ENCODE data around the gene ENC1. TPM values are rescaled to one million over a fixed set of nuclear protein-coding genes. Genes with fewer than 3 reads are reported as not detected.

The ENC1 gene
- total and polyA plus RNA-seq, 10 of the 15 experiments (the other 5 are each of a cell fraction or from before 2014, with no cell fraction given): 8.2 to 55.5 (median 32.1) TPM

DNA sequence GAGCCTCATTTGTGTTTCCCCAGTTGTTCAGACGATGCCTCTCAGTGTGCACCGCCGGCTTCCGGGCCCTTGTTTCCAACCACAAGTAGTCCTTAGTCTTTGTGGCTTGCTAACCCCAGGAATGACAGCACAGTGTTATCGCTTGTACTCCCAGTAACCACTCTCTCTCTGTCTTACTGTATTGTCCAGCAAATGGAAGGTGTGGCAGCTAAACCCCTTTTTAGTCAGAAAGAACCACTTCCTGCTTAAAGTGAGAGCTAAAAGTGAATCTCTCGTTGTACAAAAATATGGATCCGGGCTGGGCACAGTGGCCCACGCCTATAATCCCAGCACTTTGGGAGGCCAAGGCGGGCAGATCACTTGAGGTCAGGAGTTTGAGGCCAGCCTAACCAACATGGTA is 61.3 kb downstream of the ENC1 start (continued):
- TF ChIP-seq, protein P1, sequence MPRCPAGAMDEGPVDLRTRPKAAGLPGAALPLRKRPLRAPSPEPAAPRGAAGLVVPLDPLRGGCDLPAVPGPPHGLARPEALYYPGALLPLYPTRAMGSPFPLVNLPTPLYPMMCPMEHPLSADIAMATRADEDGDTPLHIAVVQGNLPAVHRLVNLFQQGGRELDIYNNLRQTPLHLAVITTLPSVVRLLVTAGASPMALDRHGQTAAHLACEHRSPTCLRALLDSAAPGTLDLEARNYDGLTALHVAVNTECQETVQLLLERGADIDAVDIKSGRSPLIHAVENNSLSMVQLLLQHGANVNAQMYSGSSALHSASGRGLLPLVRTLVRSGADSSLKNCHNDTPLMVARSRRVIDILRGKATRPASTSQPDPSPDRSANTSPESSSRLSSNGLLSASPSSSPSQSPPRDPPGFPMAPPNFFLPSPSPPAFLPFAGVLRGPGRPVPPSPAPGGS (IDR thresholded peaks at IDR 0.05; ENCODE audit: borderline replicate concordance, insufficient read depth, low read depth, low read length, poor library complexity, severe bottlenecking): peak; percentile 78
- TF ChIP-seq GABPA (IDR thresholded peaks at IDR 0.05; ENCODE audit: low read depth) (peak; percentile 72), SMAD1 (IDR thresholded peaks at IDR 0.05; ENCODE audit: low read depth, partially characterized antibody) (no peak), PML (IDR thresholded peaks at IDR 0.05; ENCODE audit: low read length) (0 out of 2 replicates have a peak, but pooled peaks have one; percentile 32), ASH2L (IDR thresholded peaks at IDR 0.05; ENCODE audit: borderline replicate concordance, low read depth) (no peak), FOXM1 (IDR thresholded peaks at IDR 0.05; ENCODE audit: low read depth, low read length) (peak; percentile 77; the same call in 1 of the 2 replicates), SPI1 (IDR thresholded peaks at IDR 0.05; ENCODE audit: borderline replicate concordance, insufficient read depth, low read depth, low read length) (peak; percentile 66; the same call in 1 of the 2 replicates), MEF2A (IDR thresholded peaks at IDR 0.05; ENCODE audit: insufficient read depth, low read depth, low read length) (peak; percentile 82), KAT2A (conservative IDR thresholded peaks at IDR 0.05; ENCODE audit: control insufficient read depth, low read depth, low read length) (no peak), ESRRA (IDR thresholded peaks at IDR 0.05; ENCODE audit: low read length) (no peak), CREB1 (IDR thresholded peaks at IDR 0.05; ENCODE audit: low read depth) (peak; percentile 55; the same call in 1 of the 2 replicates), MTA2 (IDR thresholded peaks at IDR 0.05; ENCODE audit: low read depth) (peak; percentile 85)
- TF ChIP-seq, protein P2, sequence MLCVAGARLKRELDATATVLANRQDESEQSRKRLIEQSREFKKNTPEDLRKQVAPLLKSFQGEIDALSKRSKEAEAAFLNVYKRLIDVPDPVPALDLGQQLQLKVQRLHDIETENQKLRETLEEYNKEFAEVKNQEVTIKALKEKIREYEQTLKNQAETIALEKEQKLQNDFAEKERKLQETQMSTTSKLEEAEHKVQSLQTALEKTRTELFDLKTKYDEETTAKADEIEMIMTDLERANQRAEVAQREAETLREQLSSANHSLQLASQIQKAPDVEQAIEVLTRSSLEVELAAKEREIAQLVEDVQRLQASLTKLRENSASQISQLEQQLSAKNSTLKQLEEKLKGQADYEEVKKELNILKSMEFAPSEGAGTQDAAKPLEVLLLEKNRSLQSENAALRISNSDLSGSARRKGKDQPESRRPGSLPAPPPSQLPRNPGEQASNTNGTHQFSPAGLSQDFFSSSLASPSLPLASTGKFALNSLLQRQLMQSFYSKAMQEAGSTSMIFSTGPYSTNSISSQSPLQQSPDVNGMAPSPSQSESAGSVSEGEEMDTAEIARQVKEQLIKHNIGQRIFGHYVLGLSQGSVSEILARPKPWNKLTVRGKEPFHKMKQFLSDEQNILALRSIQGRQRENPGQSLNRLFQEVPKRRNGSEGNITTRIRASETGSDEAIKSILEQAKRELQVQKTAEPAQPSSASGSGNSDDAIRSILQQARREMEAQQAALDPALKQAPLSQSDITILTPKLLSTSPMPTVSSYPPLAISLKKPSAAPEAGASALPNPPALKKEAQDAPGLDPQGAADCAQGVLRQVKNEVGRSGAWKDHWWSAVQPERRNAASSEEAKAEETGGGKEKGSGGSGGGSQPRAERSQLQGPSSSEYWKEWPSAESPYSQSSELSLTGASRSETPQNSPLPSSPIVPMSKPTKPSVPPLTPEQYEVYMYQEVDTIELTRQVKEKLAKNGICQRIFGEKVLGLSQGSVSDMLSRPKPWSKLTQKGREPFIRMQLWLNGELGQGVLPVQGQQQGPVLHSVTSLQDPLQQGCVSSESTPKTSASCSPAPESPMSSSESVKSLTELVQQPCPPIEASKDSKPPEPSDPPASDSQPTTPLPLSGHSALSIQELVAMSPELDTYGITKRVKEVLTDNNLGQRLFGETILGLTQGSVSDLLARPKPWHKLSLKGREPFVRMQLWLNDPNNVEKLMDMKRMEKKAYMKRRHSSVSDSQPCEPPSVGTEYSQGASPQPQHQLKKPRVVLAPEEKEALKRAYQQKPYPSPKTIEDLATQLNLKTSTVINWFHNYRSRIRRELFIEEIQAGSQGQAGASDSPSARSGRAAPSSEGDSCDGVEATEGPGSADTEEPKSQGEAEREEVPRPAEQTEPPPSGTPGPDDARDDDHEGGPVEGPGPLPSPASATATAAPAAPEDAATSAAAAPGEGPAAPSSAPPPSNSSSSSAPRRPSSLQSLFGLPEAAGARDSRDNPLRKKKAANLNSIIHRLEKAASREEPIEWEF (IDR thresholded peaks at IDR 0.05; ENCODE audit: insufficient replicate concordance, low read depth, low read length): no peak
- TF ChIP-seq, protein P3, sequence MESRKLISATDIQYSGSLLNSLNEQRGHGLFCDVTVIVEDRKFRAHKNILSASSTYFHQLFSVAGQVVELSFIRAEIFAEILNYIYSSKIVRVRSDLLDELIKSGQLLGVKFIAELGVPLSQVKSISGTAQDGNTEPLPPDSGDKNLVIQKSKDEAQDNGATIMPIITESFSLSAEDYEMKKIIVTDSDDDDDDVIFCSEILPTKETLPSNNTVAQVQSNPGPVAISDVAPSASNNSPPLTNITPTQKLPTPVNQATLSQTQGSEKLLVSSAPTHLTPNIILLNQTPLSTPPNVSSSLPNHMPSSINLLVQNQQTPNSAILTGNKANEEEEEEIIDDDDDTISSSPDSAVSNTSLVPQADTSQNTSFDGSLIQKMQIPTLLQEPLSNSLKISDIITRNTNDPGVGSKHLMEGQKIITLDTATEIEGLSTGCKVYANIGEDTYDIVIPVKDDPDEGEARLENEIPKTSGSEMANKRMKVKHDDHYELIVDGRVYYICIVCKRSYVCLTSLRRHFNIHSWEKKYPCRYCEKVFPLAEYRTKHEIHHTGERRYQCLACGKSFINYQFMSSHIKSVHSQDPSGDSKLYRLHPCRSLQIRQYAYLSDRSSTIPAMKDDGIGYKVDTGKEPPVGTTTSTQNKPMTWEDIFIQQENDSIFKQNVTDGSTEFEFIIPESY (IDR thresholded peaks at IDR 0.05): no peak
- TF ChIP-seq, protein P4, sequence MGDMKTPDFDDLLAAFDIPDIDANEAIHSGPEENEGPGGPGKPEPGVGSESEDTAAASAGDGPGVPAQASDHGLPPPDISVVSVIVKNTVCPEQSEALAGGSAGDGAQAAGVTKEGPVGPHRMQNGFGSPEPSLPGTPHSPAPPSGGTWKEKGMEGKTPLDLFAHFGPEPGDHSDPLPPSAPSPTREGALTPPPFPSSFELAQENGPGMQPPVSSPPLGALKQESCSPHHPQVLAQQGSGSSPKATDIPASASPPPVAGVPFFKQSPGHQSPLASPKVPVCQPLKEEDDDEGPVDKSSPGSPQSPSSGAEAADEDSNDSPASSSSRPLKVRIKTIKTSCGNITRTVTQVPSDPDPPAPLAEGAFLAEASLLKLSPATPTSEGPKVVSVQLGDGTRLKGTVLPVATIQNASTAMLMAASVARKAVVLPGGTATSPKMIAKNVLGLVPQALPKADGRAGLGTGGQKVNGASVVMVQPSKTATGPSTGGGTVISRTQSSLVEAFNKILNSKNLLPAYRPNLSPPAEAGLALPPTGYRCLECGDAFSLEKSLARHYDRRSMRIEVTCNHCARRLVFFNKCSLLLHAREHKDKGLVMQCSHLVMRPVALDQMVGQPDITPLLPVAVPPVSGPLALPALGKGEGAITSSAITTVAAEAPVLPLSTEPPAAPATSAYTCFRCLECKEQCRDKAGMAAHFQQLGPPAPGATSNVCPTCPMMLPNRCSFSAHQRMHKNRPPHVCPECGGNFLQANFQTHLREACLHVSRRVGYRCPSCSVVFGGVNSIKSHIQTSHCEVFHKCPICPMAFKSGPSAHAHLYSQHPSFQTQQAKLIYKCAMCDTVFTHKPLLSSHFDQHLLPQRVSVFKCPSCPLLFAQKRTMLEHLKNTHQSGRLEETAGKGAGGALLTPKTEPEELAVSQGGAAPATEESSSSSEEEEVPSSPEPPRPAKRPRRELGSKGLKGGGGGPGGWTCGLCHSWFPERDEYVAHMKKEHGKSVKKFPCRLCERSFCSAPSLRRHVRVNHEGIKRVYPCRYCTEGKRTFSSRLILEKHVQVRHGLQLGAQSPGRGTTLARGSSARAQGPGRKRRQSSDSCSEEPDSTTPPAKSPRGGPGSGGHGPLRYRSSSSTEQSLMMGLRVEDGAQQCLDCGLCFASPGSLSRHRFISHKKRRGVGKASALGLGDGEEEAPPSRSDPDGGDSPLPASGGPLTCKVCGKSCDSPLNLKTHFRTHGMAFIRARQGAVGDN (IDR thresholded peaks at IDR 0.05): no peak

Measured in GM12878 (cell line).